Ectodermal cell (in vitro differentiated cells): ENCODE measurements around the gene RGL4. TPM values are rescaled to one million over a fixed set of nuclear protein-coding genes. Genes with fewer than 3 reads are reported as not detected.
"Not testable (repeated sequence)": the region's sequence is repeated elsewhere in the genome, so short reads cannot be mapped to it uniquely, and the experiment has no call there.

Experiments
- H3K27ac ChIP-seq: 2 replicates; pipeline ENCODE4 v1.7.0; 2013; ENCODE audit warnings: mild to moderate bottlenecking, low read depth, low read length; ENCODE audit not compliant: insufficient read depth, poor library complexity, severe bottlenecking
- H3K27me3 ChIP-seq: 2 replicates; pipeline ENCODE4 v1.7.0; 2013; ENCODE audit warnings: mild to moderate bottlenecking, low read length; ENCODE audit not compliant: insufficient read depth, control insufficient read depth, poor library complexity, severe bottlenecking
- H3K36me3 ChIP-seq: one replicate; pipeline ENCODE4 v1.7.0; 2013; ENCODE audit warnings: low read length; ENCODE audit not compliant: control insufficient read depth, insufficient read depth
- H3K4me1 ChIP-seq: one replicate; pipeline ENCODE4 v1.7.0; 2013; ENCODE audit warnings: low read length; ENCODE audit not compliant: control insufficient read depth, insufficient read depth
- H3K4me3 ChIP-seq: 2 replicates; pipeline ENCODE4 v1.7.0; 2013; ENCODE audit warnings: low read depth, low read length, control low read depth; ENCODE audit not compliant: insufficient read depth
- H3K9me3 ChIP-seq: 2 replicates; pipeline ENCODE4 v1.7.0; 2013; ENCODE audit warnings: mild to moderate bottlenecking, low read length, moderate library complexity; ENCODE audit not compliant: control insufficient read depth
- WGBS, 2 experiments: methylation state at CpG; one replicate each; pipeline ENCODE4 v1.1.7; 2013; ENCODE audit warnings: missing lambda C conversion rate in 2 of 2; 5-methylcytosine and 5-hydroxymethylcytosine counted together
- polyA plus RNA-seq, 4 experiments: library from polyadenylated mRNA; stranded (reverse); fragments of 50-300 nt; gene quantifications; one replicate each; pipeline ENCODE4 v1.2.3, GENCODE V29; 2013

RGL4 gene
- polyA plus RNA-seq (2013, experiment 1 of 4): not detected
- polyA plus RNA-seq (2013, experiment 2 of 4): not detected
- polyA plus RNA-seq (2013, experiment 3 of 4): not detected
- polyA plus RNA-seq (2013, experiment 4 of 4): not detected

- no peak within 1 kb of the TSS for H3K27ac ChIP-seq
- H3K4me3 ChIP-seq: no peak within 1 kb of the TSS
- 93 to 97% methylated on average over 5 of the region's 5 CpGs for WGBS, 2 experiments
- peaks cover 12% of the 10 kb centered on the region for H3K36me3 ChIP-seq
- no peaks in the 10 kb centered on the region for H3K9me3 ChIP-seq
- H3K27me3 ChIP-seq: no peaks in the 10 kb centered on the region
- H3K4me1 ChIP-seq: no peaks in the 10 kb centered on the region
Observed at GRCh38 chr22:23690713-23691112, at the start of gene RGL4. Gene RGL4 (plus strand): TSS chr22:23691013. CDS start chr22:23692031, 1,018 bp downstream.

- WGBS, 2 experiments: 91 to 96% methylated on average over 7 of the region's 7 CpGs
- H3K4me3 ChIP-seq, H3K36me3 ChIP-seq, H3K27me3 ChIP-seq, H3K27ac ChIP-seq, H3K4me1 ChIP-seq, H3K9me3 ChIP-seq: not testable (repeated sequence)
Observed at GRCh38 chr22:23646526-23646925, 44.3 kb upstream of the RGL4 start.

- Histone ChIP-seq H3K27me3 (no peaks in the 10 kb centered on the region), H3K9me3 (no peaks in the 10 kb centered on the region), H3K4me1 (no peaks in the 10 kb centered on the region), H3K4me3 (no peak overlapping the region), H3K36me3 (no peaks in the 10 kb centered on the region), H3K27ac (no peak overlapping the region)
- 93% methylated on average over 18 of the region's 18 CpGs for WGBS, 2 experiments
Observed at GRCh38 chr22:23649071-23649501, 41.7 kb upstream of the RGL4 start.

- Histone ChIP-seq H3K27ac (no peak overlapping the region), H3K27me3 (no peaks in the 10 kb centered on the region), H3K36me3 (no peaks in the 10 kb centered on the region), H3K9me3 (no peaks in the 10 kb centered on the region), H3K4me1 (no peaks in the 10 kb centered on the region), H3K4me3 (no peak overlapping the region)
- 94 to 96% methylated on average over 6 of the region's 6 CpGs for WGBS, 2 experiments
Observed at GRCh38 chr22:23651676-23652075, 39.1 kb upstream of the RGL4 start.

GRCh38 chr22:23652286-23652685, 38.5 kb upstream of the RGL4 start:
- WGBS, 2 experiments: 94 to 97% methylated on average over 7 of the region's 7 CpGs
- no peak overlapping the region for H3K4me3 ChIP-seq
- no peaks in the 10 kb centered on the region for H3K27me3 ChIP-seq
- H3K36me3 ChIP-seq: no peaks in the 10 kb centered on the region
- no peak overlapping the region for H3K27ac ChIP-seq
- no peaks in the 10 kb centered on the region for H3K4me1 ChIP-seq
- no peaks in the 10 kb centered on the region for H3K9me3 ChIP-seq

GRCh38 chr22:23652711-23653110, 38.1 kb upstream of the RGL4 start:
- Histone ChIP-seq H3K27ac (no peak overlapping the region), H3K4me1 (no peaks in the 10 kb centered on the region), H3K4me3 (no peak overlapping the region), H3K36me3 (no peaks in the 10 kb centered on the region), H3K27me3 (no peaks in the 10 kb centered on the region), H3K9me3 (no peaks in the 10 kb centered on the region)
- WGBS, 2 experiments: 94 to 95% methylated on average over 8 of the region's 8 CpGs

GRCh38 chr22:23655891-23656475, 34.8 kb upstream of the RGL4 start:
- no peaks in the 10 kb centered on the region for H3K36me3 ChIP-seq
- 91% methylated on average over 6 of the region's 6 CpGs for WGBS, 2 experiments
- no peaks in the 10 kb centered on the region for H3K9me3 ChIP-seq
- H3K27ac ChIP-seq: no peak overlapping the region
- H3K27me3 ChIP-seq: no peaks in the 10 kb centered on the region
- H3K4me1 ChIP-seq: no peaks in the 10 kb centered on the region
- no peak overlapping the region for H3K4me3 ChIP-seq

GRCh38 chr22:23657727-23658126, 33.1 kb upstream of the RGL4 start:
- Histone ChIP-seq H3K27ac (no peak overlapping the region), H3K9me3 (no peaks in the 10 kb centered on the region), H3K4me3 (no peak overlapping the region), H3K27me3 (no peaks in the 10 kb centered on the region), H3K4me1 (no peaks in the 10 kb centered on the region), H3K36me3 (peaks cover 5% of the 10 kb centered on the region)
- 78 to 84% methylated on average over 5 of the region's 5 CpGs for WGBS, 2 experiments

- H3K4me1 ChIP-seq, H3K27ac ChIP-seq, H3K9me3 ChIP-seq, H3K36me3 ChIP-seq, H3K27me3 ChIP-seq, H3K4me3 ChIP-seq: not testable (repeated sequence)
- 94 to 100% methylated on average over 3 of the region's 4 CpGs for WGBS, 2 experiments
Observed at GRCh38 chr22:23660381-23660780, 30.4 kb upstream of the RGL4 start.

GRCh38 chr22:23670378-23671295, 20.2 kb upstream of the RGL4 start:
- no peak overlapping the region for H3K4me3 ChIP-seq
- H3K36me3 ChIP-seq: no peaks in the 10 kb centered on the region

More at GRCh38 chr22:23670378-23671295, 20.2 kb upstream of the RGL4 start:
- no peaks in the 10 kb centered on the region for H3K4me1 ChIP-seq
- H3K27ac ChIP-seq: no peak overlapping the region
- H3K9me3 ChIP-seq: no peaks in the 10 kb centered on the region
- H3K27me3 ChIP-seq: no peaks in the 10 kb centered on the region
- WGBS, 2 experiments: 94 to 95% methylated on average over 16 of the region's 16 CpGs
